ENCODE data around the gene SLC2A11. TPM values are rescaled to one million over a fixed set of nuclear protein-coding genes. Genes with fewer than 3 reads are reported as not detected.
"Not testable (repeated sequence)": the region's sequence is repeated elsewhere in the genome, so short reads cannot be mapped to it uniquely, and the experiment has no call there.

The SLC2A11 gene
- total RNA-seq, 1 donor from 2014 or later = 22.8 TPM

DNA sequence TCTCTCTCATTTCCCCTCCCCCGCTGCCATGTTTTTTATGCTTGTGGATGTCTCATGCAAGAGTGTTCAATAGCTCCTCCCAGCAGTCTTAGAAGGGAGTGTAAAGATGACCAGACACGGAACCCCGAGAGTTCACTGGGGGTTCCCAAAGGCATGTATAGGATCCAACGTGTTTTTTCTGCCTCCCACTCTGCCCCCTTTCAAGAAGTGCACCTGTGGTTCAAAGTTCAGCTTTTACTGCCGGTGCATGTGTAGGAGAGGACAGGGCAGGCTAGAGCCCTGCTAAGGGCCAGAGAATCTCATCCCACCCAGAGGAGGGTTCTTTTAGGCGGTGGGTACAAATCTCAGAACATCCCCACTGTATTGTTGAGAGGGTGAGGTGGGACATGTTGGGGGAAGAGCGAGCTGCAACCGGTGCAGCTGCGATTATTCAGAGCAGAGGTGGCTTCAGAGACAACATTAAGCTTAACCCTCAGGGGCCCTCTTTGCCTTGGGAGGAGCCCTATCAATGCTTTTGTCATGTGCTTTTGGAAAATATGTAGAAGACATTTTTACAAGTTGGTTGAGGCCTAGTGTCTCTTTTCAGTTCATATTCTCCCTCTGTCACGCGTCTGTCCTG lies 51.0 kb downstream of the SLC2A11 start:
- no peak for DNase-seq (ENCODE audit: low read depth)

DNA sequence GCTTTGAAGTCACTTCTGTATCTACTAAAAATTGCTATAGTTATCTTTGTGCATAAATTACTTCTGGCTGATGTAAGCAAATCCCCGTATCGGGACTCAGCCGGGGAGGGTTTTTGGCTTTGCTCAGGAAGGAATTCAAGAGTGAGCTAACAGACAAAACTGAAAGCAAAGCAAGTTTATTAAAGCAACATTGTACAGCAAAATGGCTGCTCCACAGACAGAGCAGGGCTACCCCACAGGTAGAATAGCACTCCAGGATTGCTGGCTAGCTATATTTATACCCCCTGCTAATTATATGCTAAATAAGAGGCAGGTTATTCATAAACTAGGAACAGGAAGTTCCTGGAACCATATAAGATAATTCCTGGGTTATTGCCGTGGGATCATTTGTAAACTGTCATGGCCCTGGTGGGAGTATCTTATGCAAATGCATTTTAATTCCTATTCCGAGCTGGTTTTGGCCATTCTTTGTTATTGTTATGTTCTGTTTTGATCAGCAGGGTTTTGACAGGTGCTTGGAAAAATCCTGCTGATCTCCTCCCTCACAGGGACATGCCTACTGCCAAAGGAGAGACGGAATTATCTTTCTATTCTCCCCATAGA lies 51.7 kb downstream of the SLC2A11 start:
- DNase-seq (ENCODE audit: low read depth) = no peak

GRCh38 chr22:23910496-23911190 lies 53.0 kb downstream of the SLC2A11 start:
- no peak for DNase-seq (ENCODE audit: low read depth)

DNA sequence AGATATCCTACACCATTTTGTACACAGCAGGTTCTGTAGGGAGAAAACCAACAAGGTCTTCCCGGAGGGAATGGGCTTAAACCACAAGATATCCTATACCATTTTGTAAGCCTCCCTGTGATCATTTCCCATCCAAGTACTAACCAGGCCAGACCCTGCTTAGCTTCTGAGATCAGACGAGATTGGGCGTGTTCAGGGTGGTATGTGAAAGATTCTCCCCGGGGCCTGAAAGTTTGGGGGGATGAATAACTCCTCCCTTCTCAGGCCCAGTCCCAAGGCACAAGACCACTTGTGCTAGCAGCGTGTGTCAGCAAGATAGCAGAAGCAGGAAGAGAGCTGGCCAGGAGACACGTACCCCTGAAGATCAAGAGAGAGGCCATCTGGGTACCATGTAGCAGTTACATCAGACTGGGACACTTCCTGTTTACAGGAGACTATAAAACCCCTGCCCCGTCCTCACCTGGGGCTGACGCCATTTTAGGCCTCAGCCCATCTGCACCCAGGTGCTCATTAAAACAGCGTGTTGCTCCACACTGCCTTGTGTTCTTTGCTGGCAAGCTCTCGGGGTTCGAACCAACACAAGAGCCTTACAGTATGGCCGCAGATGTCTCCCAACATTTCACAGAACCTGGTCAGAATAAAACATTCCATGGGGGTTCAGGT lies 53.8 kb downstream of the SLC2A11 start:
- DNase-seq (ENCODE audit: low read depth) = no peak

- DNase-seq (ENCODE audit: low read depth) = peak; percentile 31
These were observed 54.7 kb downstream of the SLC2A11 start for GRCh38 chr22:23912293-23912903.

- no peak for DNase-seq (ENCODE audit: low read depth)
These were observed 55.6 kb downstream of the SLC2A11 start for GRCh38 chr22:23913306-23913660.

GRCh38 chr22:23913661-23914353 lies 56.1 kb downstream of the SLC2A11 start:
- DNase-seq (ENCODE audit: low read depth) = peak; percentile 96

- no peak for DNase-seq (ENCODE audit: low read depth)
These were observed 57.6 kb downstream of the SLC2A11 start for GRCh38 chr22:23915290-23915689.

- DNase-seq (ENCODE audit: low read depth) = not testable (repeated sequence)
These were observed 62.6 kb downstream of the SLC2A11 start for GRCh38 chr22:23920267-23920611.

GRCh38 chr22:23921586-23922201 lies 64.0 kb downstream of the SLC2A11 start:
- peak; percentile 64 for DNase-seq (ENCODE audit: low read depth)

DNA sequence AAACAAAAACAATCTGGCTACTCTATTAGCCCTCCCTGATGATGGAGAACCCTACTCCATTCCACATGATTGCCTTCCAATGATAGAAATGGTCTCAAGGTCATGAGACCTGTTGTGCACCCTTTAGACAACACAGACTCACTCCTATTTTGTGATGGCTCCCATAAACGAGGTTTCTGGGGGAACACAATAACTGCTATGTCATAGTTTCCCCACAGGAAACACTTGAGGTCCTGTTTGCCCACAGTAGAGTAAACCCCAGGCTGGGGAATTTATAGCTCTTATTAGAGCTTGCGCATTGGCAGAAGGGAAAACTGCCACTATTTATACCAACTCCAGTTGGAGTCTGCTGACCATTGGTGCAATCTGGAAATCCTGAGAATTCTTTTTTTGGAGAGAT lies 65.2 kb downstream of the SLC2A11 start:
- no peak for DNase-seq (ENCODE audit: low read depth)

DNA sequence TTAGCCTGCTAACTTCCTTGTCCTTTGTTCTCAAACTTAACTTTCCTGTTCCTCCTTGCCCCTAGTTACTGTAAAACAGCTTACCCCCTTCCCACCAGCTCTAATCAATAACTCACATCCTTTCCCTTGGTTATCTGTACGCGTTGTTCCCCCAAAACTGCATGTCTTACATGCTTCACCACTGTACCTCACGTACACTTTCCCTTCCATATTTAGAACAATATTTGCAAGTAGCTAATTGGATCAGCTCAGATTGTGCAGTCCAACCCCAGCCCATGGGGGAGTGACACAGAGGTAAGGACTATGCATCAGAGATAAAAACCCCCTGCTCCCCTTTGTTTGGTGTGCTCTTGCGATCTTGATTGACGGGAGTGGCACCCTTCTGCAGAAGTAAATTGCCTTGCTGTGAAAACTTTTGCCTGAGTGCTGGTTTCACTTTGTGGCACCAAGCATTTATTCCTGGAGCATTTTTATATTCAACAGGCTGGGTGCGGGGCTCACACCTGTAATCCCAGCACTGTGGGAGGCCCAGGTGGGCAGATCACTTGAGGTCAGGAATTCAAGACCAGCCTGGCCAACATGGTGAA lies 67.4 kb downstream of the SLC2A11 start:
- no peak for DNase-seq (ENCODE audit: low read depth)

DNA sequence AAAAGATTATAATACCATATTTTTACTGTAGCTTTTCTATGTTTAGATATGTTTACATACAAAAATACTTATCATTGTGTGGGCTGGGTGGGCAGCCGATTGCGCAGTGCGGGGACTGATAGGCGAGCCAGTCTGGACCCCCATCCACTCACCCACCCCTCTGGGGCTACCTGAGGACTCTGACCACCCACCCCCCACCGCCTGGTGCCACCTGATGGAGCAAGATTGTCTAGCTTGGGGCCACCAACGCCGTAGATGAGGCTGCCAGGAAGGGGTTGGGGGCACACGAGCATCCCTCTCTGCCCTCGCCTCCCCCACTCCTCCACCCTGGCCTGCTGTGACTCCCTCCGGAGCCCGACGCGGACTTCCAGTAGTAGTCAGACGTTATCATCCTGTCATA lies 68.9 kb downstream of the SLC2A11 start:
- no peak for DNase-seq (ENCODE audit: low read depth)

Other genes starting within 250 kb of the SLC2A11 start
- gene DRICH1, start 225.6 kb upstream of the SLC2A11 start, total RNA-seq = 0.35 TPM in 1 of 2 replicates, not detected in the other
- not detected in 2 replicates for gene RGL4, start 166.9 kb upstream of the SLC2A11 start, total RNA-seq
- 0.87 and 4.3 TPM in 2 replicates for gene ZNF70, start 106.8 kb upstream of the SLC2A11 start, total RNA-seq
- not detected in 2 replicates for gene VPREB3, start 103.5 kb upstream of the SLC2A11 start, total RNA-seq
- not detected in 2 replicates for gene C22orf15, start 94.9 kb upstream of the SLC2A11 start, total RNA-seq
- gene CHCHD10, start 89.9 kb upstream of the SLC2A11 start, total RNA-seq = 0.69 and 8.3 TPM in 2 replicates
- 8.4 and 12.3 TPM in 2 replicates for gene MMP11, start 85.0 kb upstream of the SLC2A11 start, total RNA-seq
- 35.2 and 83.7 TPM in 2 replicates for gene SMARCB1, start 70.9 kb upstream of the SLC2A11 start, total RNA-seq
- 0.17 and 0.30 TPM in 2 replicates for gene DERL3, start 18.9 kb upstream of the SLC2A11 start, total RNA-seq
- gene MIF, start 36.5 kb downstream of the SLC2A11 start, total RNA-seq = 213 and 324 TPM in 2 replicates
- 3.0 and 4.7 TPM in 2 replicates for gene GSTT2B, start 103.3 kb downstream of the SLC2A11 start, total RNA-seq
- gene DDTL, start 109.0 kb downstream of the SLC2A11 start, total RNA-seq = 1.6 and 1.7 TPM in 2 replicates
- 124 and 130 TPM in 2 replicates for gene DDT, start 116.6 kb downstream of the SLC2A11 start, total RNA-seq
- gene GSTT2, start 122.3 kb downstream of the SLC2A11 start, total RNA-seq = 0.20 TPM in 1 of 2 replicates, not detected in the other
- not detected in 2 replicates for gene GSTT4, start 147.6 kb downstream of the SLC2A11 start, total RNA-seq
- 13.0 and 57.3 TPM in 2 replicates for gene CABIN1, start 153.4 kb downstream of the SLC2A11 start, total RNA-seq